Lung (tissue), 12 donors: Measurements from ENCODE around the gene KRTCAP2. TPM values are rescaled to one million over a fixed set of nuclear protein-coding genes. Genes with fewer than 3 reads are reported as not detected.
"Not testable (repeated sequence)": the region's sequence is repeated elsewhere in the genome, so short reads cannot be mapped to it uniquely, and the experiment has no call there.

ENCODE experiments used
- ATAC-seq: fragments of 200-7000 bp; cut with Tn5 transposase; one replicate; pipeline ENCODE4 v1.9.1; 2020; ENCODE audit warnings: moderate number of reproducible peaks; ENCODE audit not compliant: insufficient read depth, low FRiP score
- DNase-seq, 3 donors: peaks; one replicate each; pipeline ENCODE4 v3.0.0-alpha.2; 2013 to 2017
- H3K27ac ChIP-seq, 2 donors: one replicate each; pipeline ENCODE4 v1.5.1; 2013; ENCODE audit warnings: mild to moderate bottlenecking in 2 of 2, moderate library complexity in 2 of 2, control low read depth in 1 of 2, inconsistent platforms in 1 of 2, low read depth in 1 of 2, low read length in 1 of 2
- H3K27me3 ChIP-seq, 3 donors: one replicate each; pipeline ENCODE4 v1.5.1; 2013; ENCODE audit warnings: low read length in 2 of 3; ENCODE audit not compliant: control insufficient read depth in 3 of 3, insufficient read depth in 3 of 3
- H3K36me3 ChIP-seq, 4 donors: one replicate each; pipeline ENCODE4 v1.5.1; 2013; ENCODE audit warnings: low read length in 4 of 4, mild to moderate bottlenecking in 1 of 4, moderate library complexity in 1 of 4; ENCODE audit not compliant: control insufficient read depth in 4 of 4, insufficient read depth in 4 of 4
- H3K4me1 ChIP-seq, 5 donors: one replicate each; pipeline ENCODE4 v1.5.1; 2013; ENCODE audit warnings: low read length in 5 of 5, mild to moderate bottlenecking in 2 of 5, moderate library complexity in 1 of 5; ENCODE audit not compliant: control insufficient read depth in 5 of 5, insufficient read depth in 5 of 5
- H3K4me3 ChIP-seq: one replicate; pipeline ENCODE4 v1.5.1; 2013; ENCODE audit warnings: mild to moderate bottlenecking, control low read depth, moderate library complexity
- H3K9ac ChIP-seq, 2 donors: one replicate each; pipeline ENCODE4 v1.5.1; 2013; ENCODE audit warnings: low read length in 2 of 2, control low read depth in 1 of 2; ENCODE audit not compliant: insufficient read depth in 1 of 2
- H3K9me3 ChIP-seq, 4 donors: one replicate each; pipeline ENCODE4 v1.5.1; 2013; ENCODE audit warnings: low read length in 3 of 4, mild to moderate bottlenecking in 1 of 4, moderate library complexity in 1 of 4; ENCODE audit not compliant: control insufficient read depth in 4 of 4, insufficient read depth in 3 of 4
- CTCF ChIP-seq: IDR thresholded peaks from 2 replicates; pipeline ENCODE4 v1.5.1; 2012; ENCODE audit warnings: mild to moderate bottlenecking; ENCODE audit errors: control extremely low read depth, extremely low read depth
- WGBS, 2 donors: extraction: QIAGEN DNeasy Blood & Tissue Kit; methylation state at CpG; one replicate each; pipeline ENCODE4 v1.1.7; 2013; 5-methylcytosine and 5-hydroxymethylcytosine counted together
- polyA plus RNA-seq, 2 donors: library from polyadenylated mRNA; stranded (reverse); fragments of 200-250 nt; gene quantifications; one replicate each; pipeline ENCODE4 v1.2.1, GENCODE V29; 2013
- total RNA-seq, 2 donors: library from RNA; depleted of rRNA in 1 of 2; stranded (reverse); fragments of >200 nt in 1 of 2; gene quantifications; one replicate each; pipeline ENCODE4 v1.2.1, GENCODE V29; 2014 to 2021
- donor health status: control.
- donor health status: control.
- donor health status: Bipolar disorder and iron deficiency.
- donor health status: healthy.
- donor health status: DM: yes; HTN: yes; CAD: no.

KRTCAP2 gene
- total and polyA plus RNA-seq, 4 donors, result 58.2 to 592 (median 190) TPM

DNA sequence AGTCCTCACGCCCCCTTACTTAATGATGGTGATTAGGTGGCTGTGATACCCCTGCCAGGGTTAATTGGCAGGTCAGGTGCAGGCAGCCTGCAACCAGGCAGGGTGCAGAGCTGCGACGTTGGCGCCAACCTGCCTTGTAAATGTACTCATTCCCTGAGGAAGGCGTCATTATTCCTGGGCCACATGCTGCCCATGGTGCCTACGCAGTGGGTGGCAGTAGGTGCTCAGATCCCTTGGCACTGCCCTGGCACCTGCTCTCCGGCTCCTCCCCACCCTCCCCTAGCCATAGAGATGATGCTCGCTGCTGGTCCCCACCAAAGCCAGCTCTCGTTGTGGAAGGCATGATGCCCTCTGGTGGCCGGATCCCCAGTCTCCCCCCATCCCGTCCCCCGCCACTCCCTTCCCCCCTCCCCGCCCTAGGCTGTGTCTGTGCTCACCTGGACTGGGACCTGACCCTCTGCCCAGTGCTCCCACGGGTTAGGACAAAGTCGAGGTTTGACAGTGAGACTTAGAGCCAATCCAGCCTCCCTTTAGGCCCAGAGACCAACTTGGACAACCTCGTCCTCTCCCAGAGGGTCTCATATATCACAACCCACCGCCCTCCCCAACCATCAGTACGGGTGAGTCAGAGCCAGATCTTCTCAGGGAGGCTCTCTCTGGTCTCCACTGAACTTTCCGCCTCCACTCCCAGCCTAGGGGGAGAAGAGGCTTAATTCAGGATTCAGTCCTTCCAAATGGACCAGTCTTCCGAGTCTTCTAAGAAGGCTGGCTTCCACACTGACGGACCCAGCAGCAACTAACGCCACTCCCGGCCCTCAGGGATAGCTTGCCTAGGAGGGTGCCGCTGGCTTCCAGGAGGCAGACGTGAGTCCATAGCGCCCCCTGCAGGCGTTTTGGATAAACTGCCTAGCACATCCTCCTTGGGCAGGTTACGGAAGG is 5.7 kb downstream of the KRTCAP2 start:
- ATAC-seq, result peak; percentile 87
- 6 to 7% methylated on average over 27 to 28 of the region's 28 CpGs for WGBS, 2 donors
- TF ChIP-seq CTCF, result peak; percentile 92
- H3K27me3 ChIP-seq, result no peaks in the 10 kb centered on the region
- H3K36me3 ChIP-seq, result peaks cover 0 to 17% (median 8%) of the 10 kb centered on the region in 4 donors
- H3K9me3 ChIP-seq, result no peaks in the 10 kb centered on the region
- H3K9ac ChIP-seq, result no peak overlapping the region
- DNase-seq, result peak; percentile 82 to 87 (median 84)
- H3K27ac ChIP-seq, result peak overlapping the region; percentile 27 to 55
- no peak overlapping the region for H3K4me3 ChIP-seq
- H3K4me1 ChIP-seq, result peaks cover 0 to 26% (median 5%) of the 10 kb centered on the region in 5 donors

DNA sequence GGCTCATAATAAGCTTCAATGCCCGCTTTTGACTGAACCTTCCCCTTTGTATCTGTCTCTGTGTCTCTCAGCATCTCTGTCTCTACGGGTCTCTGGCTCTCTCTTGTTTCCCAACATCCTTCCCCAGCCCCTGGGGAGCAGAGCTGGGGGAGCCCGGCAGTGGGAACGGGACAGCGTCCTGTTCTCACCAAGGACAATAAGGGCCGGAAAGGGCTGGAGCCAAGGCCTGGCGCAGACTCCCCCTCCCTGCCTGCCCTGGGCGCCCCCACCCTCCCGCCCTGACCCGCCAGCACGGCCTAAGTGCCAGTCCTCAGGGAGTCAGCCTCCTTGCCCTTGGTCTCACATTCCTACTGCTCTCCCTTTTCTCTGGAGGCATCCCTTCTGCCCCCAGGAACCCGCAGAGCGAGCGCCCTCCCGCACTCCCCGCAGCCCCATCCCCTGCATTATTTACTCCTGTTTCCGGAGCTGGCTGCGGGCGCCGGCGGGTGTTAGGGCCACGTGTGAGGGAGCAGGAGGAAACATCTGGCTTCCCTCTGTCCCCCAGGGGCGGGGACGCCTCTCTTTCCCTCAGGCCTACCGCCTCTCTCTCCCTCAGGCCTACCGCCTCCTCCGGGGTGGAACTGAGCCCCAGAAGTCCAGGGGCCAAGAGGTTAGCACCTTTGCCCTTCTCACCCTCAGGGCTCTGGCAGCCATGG is 6.5 kb downstream of the KRTCAP2 start:
- no peaks in the 10 kb centered on the region for H3K27me3 ChIP-seq
- no peak for TF ChIP-seq CTCF
- no peaks in the 10 kb centered on the region for H3K9me3 ChIP-seq
- ATAC-seq (peak; percentile 22), DNase-seq (peak; percentile 80 to 92 (median 85))
- H3K36me3 ChIP-seq, result peaks cover 0 to 17% (median 8%) of the 10 kb centered on the region in 4 donors
- H3K4me1 ChIP-seq, result peaks cover 0 to 19% (median 0%) of the 10 kb centered on the region in 5 donors
- H3K4me3 ChIP-seq, result no peak overlapping the region
- peak overlapping the region; percentile 58 to 82 for H3K27ac ChIP-seq
- no peak overlapping the region for H3K9ac ChIP-seq
- 14 to 19% methylated on average over 25 to 27 of the region's 27 CpGs for WGBS, 2 donors

DNA sequence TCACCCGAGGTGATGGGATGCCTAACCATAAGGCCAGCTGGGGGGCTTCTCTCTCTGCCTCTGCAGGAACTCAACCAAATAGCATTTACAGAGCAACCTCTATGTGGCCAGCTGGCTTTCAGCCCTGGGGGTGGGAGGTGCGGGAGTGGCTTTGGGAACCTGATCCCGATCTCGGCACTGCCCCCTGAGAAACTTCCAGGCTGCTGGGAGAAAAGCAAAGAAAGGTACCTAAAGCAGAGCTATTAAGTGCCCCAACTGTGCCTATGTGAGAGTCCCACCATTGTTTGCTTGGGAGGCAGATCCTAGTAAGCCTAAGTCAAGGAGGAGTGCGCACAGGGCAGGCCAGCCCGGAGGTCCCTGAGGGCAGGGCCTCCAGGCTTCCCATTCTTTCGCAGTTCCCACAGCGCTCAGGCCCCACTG is 7.0 kb downstream of the KRTCAP2 start:
- Histone ChIP-seq H3K9ac (no peak overlapping the region), H3K4me3 (no peak overlapping the region), H3K36me3 (peaks cover 0 to 17% (median 8%) of the 10 kb centered on the region in 4 donors), H3K27me3 (no peaks in the 10 kb centered on the region), H3K27ac (peak overlapping the region; percentile 58 to 82), H3K9me3 (no peaks in the 10 kb centered on the region), H3K4me1 (peaks cover 0 to 19% (median 0%) of the 10 kb centered on the region in 5 donors)
- 30 to 46% methylated on average over 8 of the region's 8 CpGs for WGBS, 2 donors
- TF ChIP-seq CTCF, result no peak
- DNase-seq, result peak in 2 of 3 donors; percentile 30 to 31
- no peak for ATAC-seq

GRCh38 chr1:155164625-155165024 is 8.5 kb downstream of the KRTCAP2 start:
- Histone ChIP-seq H3K4me1 (peaks cover 0 to 19% (median 0%) of the 10 kb centered on the region in 5 donors), H3K36me3 (peaks cover 0 to 10% (median 4%) of the 10 kb centered on the region in 4 donors)
- H3K4me3 ChIP-seq, H3K9ac ChIP-seq, H3K9me3 ChIP-seq, ATAC-seq, DNase-seq, H3K27ac ChIP-seq, H3K27me3 ChIP-seq: not testable (repeated sequence)
- 94 to 98% methylated on average over 11 of the region's 11 CpGs for WGBS, 2 donors

DNA sequence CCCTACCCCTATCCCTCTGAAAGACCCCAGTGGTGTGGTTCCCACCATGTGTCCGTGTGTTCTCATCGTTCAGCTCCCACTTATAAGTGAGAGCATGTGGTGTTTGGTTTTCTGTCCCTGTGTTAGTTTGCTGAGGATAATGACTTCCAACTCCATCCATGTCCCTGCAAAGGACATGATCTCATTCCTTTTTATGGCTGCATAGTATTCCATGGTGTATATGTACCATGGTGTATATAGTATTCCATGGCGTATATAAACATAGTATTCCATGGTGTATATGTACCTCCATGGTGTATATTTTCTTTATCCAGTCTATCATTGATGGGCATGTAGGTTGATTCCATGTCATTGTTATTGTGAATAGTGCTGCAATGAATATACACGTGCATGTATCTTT is 9.3 kb downstream of the KRTCAP2 start:
- not testable (repeated sequence) for H3K4me3 ChIP-seq, H3K9ac ChIP-seq, H3K36me3 ChIP-seq, DNase-seq, H3K27me3 ChIP-seq, ATAC-seq, H3K9me3 ChIP-seq, H3K27ac ChIP-seq
- WGBS, 2 donors, result 96 to 97% methylated on average over 4 of the region's 4 CpGs
- H3K4me1 ChIP-seq, result peaks cover 0 to 19% (median 0%) of the 10 kb centered on the region in 5 donors
